ENCODE results near the gene RACK1.
"Not testable (repeated sequence)": the region's sequence is repeated elsewhere in the genome, so short reads cannot be mapped to it uniquely, and the experiment has no call there.

RACK1 gene

GRCh38 chr5:181233088-181233800 lies 10.5 kb downstream of the RACK1 start:
- DNase-seq: no peak

GRCh38 chr5:181232593-181232992 lies 11.1 kb downstream of the RACK1 start:
- DNase-seq: no peak

- no peak for DNase-seq
Observed at GRCh38 chr5:181231432-181231831, 12.3 kb downstream of the RACK1 start.

- DNase-seq: no peak
Observed at GRCh38 chr5:181230551-181230950, 13.2 kb downstream of the RACK1 start.

GRCh38 chr5:181229996-181230395 lies 13.7 kb downstream of the RACK1 start:
- no peak for DNase-seq

- DNase-seq: peak; percentile 43
Observed at GRCh38 chr5:181224390-181225229, 19.1 kb downstream of the RACK1 start.

- DNase-seq: peak; percentile 59
Observed at GRCh38 chr5:181223729-181224389, 19.8 kb downstream of the RACK1 start.

GRCh38 chr5:181223058-181223728 lies 20.5 kb downstream of the RACK1 start, which contains the start of gene TRIM41:
TSS of gene TRIM41 (plus strand) at chr5:181223281. CDS start at chr5:181224000, 719 bp downstream.
- DNase-seq: peak; percentile 97

GRCh38 chr5:181222630-181223057 lies 21.1 kb downstream of the RACK1 start:
- DNase-seq: no peak

- peak; percentile 95 for DNase-seq
Observed at GRCh38 chr5:181221792-181222629, 21.7 kb downstream of the RACK1 start.

- peak; percentile 37 for DNase-seq
Observed at GRCh38 chr5:181221105-181221791, 22.5 kb downstream of the RACK1 start.

GRCh38 chr5:181220178-181220515 lies 23.6 kb downstream of the RACK1 start:
- DNase-seq: no peak

GRCh38 chr5:181219262-181220177 lies 24.2 kb downstream of the RACK1 start:
- no peak for DNase-seq

GRCh38 chr5:181218795-181219124 lies 24.9 kb downstream of the RACK1 start:
- no peak for DNase-seq

GRCh38 chr5:181217803-181218062 lies 26.0 kb downstream of the RACK1 start:
- peak; percentile 33 for DNase-seq

GRCh38 chr5:181217111-181217802 lies 26.4 kb downstream of the RACK1 start:
- DNase-seq: peak; percentile 64

GRCh38 chr5:181215997-181216989 lies 27.4 kb downstream of the RACK1 start:
- DNase-seq: no peak

- not testable (repeated sequence) for DNase-seq
Observed at GRCh38 chr5:181214249-181214648, 29.5 kb downstream of the RACK1 start.

GRCh38 chr5:181212934-181213333 lies 30.8 kb downstream of the RACK1 start:
- DNase-seq: no peak
